Measurements from ENCODE around the gene CD99L2.

CD99L2 gene

DNA sequence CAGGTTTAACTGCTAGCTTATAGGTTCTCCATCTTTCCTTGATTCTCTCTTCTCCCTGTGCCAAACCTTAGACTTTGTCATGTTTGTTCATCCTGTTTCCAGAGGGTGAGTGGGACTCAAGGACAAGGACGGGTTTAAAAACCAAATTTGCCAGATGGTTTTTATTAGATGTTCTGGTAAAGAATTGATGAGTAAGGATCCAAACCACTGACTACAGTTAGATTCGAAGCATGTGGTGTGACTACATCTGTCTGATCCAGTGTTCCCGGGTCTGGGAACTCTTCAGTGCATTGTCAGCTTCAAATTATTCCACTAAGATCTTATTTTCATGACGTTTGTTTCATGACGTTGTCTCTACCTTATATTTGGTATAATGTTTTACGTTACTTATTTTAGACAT lies 167.7 kb downstream of the CD99L2 start:
- no peaks in the 10 kb centered on the region for H3K9me2 ChIP-seq (replicated peaks; ENCODE audit: control insufficient read depth, low read length)
- no peaks in the 10 kb centered on the region for H3F3A ChIP-seq (ENCODE audit: control insufficient read depth, insufficient read depth)
- H3K9me3 ChIP-seq (ENCODE audit: control insufficient read depth, insufficient read depth, low read length): no peaks in the 10 kb centered on the region
- H3K27ac ChIP-seq (ENCODE audit: low read depth, low read length): no peak overlapping the region
- peaks cover 3% of the 10 kb centered on the region; the same call in 1 of the 2 replicates for H3K4me1 ChIP-seq (ENCODE audit: control insufficient read depth, low read length)
- H3K79me2 ChIP-seq (ENCODE audit: control insufficient read depth, low read length): peaks cover 3% of the 10 kb centered on the region
- H3K4me2 ChIP-seq (ENCODE audit: low read length): no peak overlapping the region
- H3K27me3 ChIP-seq (ENCODE audit: control insufficient read depth, low read length): no peaks in the 10 kb centered on the region
- TF ChIP-seq EZH2phosphoT487 (IDR thresholded peaks at IDR 0.05; ENCODE audit: borderline replicate concordance, low read length): no peak
- TF ChIP-seq, protein P1, sequence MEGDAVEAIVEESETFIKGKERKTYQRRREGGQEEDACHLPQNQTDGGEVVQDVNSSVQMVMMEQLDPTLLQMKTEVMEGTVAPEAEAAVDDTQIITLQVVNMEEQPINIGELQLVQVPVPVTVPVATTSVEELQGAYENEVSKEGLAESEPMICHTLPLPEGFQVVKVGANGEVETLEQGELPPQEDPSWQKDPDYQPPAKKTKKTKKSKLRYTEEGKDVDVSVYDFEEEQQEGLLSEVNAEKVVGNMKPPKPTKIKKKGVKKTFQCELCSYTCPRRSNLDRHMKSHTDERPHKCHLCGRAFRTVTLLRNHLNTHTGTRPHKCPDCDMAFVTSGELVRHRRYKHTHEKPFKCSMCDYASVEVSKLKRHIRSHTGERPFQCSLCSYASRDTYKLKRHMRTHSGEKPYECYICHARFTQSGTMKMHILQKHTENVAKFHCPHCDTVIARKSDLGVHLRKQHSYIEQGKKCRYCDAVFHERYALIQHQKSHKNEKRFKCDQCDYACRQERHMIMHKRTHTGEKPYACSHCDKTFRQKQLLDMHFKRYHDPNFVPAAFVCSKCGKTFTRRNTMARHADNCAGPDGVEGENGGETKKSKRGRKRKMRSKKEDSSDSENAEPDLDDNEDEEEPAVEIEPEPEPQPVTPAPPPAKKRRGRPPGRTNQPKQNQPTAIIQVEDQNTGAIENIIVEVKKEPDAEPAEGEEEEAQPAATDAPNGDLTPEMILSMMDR (IDR thresholded peaks at IDR 0.05; ENCODE audit: low read depth, low read length, poor library complexity, severe bottlenecking): no peak
- no peaks in the 10 kb centered on the region for H4K20me1 ChIP-seq (ENCODE audit: control insufficient read depth, insufficient read depth, low read depth, low read length)
- peaks cover 61% of the 10 kb centered on the region for H3K36me3 ChIP-seq (ENCODE audit: control insufficient read depth, low read length)
- no peak overlapping the region for H3K4me3 ChIP-seq (ENCODE audit: low read length)

DNA sequence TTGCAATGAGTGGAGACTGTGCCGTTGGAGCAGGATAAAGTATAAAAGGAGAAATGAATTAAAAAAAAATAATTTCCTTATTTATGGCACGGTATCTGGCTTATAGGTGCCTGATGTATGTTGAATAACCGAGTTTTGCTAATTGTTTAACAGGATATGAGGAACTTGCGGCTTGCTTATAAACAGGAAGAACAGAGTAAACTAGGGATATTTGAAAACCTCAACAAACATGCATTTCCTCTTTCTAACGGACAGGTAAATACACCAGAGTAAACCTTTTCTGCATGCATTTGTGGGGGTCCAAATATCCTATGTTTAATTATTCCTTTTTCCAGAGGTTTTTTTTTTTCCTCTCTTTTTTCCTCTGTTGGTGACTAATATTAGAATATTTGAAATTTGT lies 168.5 kb downstream of the CD99L2 start:
- H3K36me3 ChIP-seq (ENCODE audit: control insufficient read depth, low read length): peaks cover 56% of the 10 kb centered on the region
- H3F3A ChIP-seq (ENCODE audit: control insufficient read depth, insufficient read depth): no peaks in the 10 kb centered on the region
- H3K27ac ChIP-seq (ENCODE audit: low read depth, low read length): no peak overlapping the region

DNA sequence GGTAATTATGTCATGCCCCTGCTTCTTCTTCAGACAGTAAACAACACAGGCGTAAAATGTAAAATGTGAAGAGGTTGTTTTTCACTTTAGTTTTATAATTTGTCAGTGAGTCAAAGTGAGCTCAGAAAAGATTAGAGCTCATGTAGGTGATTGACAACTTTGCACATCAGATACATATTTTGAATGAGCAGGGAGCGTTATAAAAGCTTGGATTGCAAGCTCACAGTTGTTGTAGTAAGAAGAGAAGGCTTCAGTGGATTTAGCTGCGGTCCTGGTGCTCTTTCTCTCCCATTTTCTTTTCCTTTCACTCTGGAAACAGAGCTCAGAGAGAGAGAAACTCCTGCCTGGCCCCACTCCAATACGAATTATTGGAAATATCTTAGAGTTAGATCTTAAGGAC lies 178.8 kb downstream of the CD99L2 start:
- no peaks in the 10 kb centered on the region; the same call in 1 of the 2 replicates for H3F3A ChIP-seq (ENCODE audit: control insufficient read depth, insufficient read depth)
- no peak overlapping the region for H3K27ac ChIP-seq (ENCODE audit: low read depth, low read length)
- 0 out of 2 replicates have a peak, but pooled peaks cover 3% of the 10 kb centered on the region for H3K4me1 ChIP-seq (ENCODE audit: control insufficient read depth, low read length)
- H3K36me3 ChIP-seq (ENCODE audit: control insufficient read depth, low read length): peaks cover 30% of the 10 kb centered on the region
- no peaks in the 10 kb centered on the region for H3K9me2 ChIP-seq (replicated peaks; ENCODE audit: control insufficient read depth, low read length)
- TF ChIP-seq, protein P1 (IDR thresholded peaks at IDR 0.05; ENCODE audit: low read depth, low read length, poor library complexity, severe bottlenecking): no peak
- no peak for TF ChIP-seq EZH2phosphoT487 (IDR thresholded peaks at IDR 0.05; ENCODE audit: borderline replicate concordance, low read length)
- H3K79me2 ChIP-seq (ENCODE audit: control insufficient read depth, low read length): peaks cover 41% of the 10 kb centered on the region
- H3K27me3 ChIP-seq (ENCODE audit: control insufficient read depth, low read length): no peaks in the 10 kb centered on the region
- H3K4me3 ChIP-seq (ENCODE audit: low read length): no peak overlapping the region
- no peaks in the 10 kb centered on the region for H4K20me1 ChIP-seq (ENCODE audit: control insufficient read depth, insufficient read depth, low read depth, low read length)
- no peaks in the 10 kb centered on the region; the same call in 1 of the 2 replicates for H3K9me3 ChIP-seq (ENCODE audit: control insufficient read depth, insufficient read depth, low read length)
- no peak overlapping the region for H3K4me2 ChIP-seq (ENCODE audit: low read length)

More for the DNA sequence above, 168.5 kb downstream of the CD99L2 start:
- Histone ChIP-seq H3K4me3 (ENCODE audit: low read length) (no peak overlapping the region), H3K79me2 (ENCODE audit: control insufficient read depth, low read length) (peaks cover 8% of the 10 kb centered on the region), H3K27me3 (ENCODE audit: control insufficient read depth, low read length) (no peaks in the 10 kb centered on the region), H4K20me1 (ENCODE audit: control insufficient read depth, insufficient read depth, low read depth, low read length) (no peaks in the 10 kb centered on the region), H3K4me2 (ENCODE audit: low read length) (no peak overlapping the region), H3K9me2 (replicated peaks; ENCODE audit: control insufficient read depth, low read length) (no peaks in the 10 kb centered on the region), H3K9me3 (ENCODE audit: control insufficient read depth, insufficient read depth, low read length) (no peaks in the 10 kb centered on the region), H3K4me1 (ENCODE audit: control insufficient read depth, low read length) (peaks cover 3% of the 10 kb centered on the region; the same call in 1 of the 2 replicates)
- TF ChIP-seq EZH2phosphoT487 (IDR thresholded peaks at IDR 0.05; ENCODE audit: borderline replicate concordance, low read length): no peak
- TF ChIP-seq, protein P1 (IDR thresholded peaks at IDR 0.05; ENCODE audit: low read depth, low read length, poor library complexity, severe bottlenecking): no peak
